Stimulated activated CD8-positive, alpha-beta memory T cell treated with anti-CD3 and anti-CD28 coated beads, Interleukin-7, amount 100 ng/mL, for 1 hour (primary cell): Measurements from ENCODE around the gene CAMTA1.

Experiments used
- DNase-seq, 2 donors: peaks; one replicate each; pipeline ENCODE4 v3.0.0-alpha.2; 2020; ENCODE audit warnings: low read depth in 2 of 2

Gene CAMTA1

GRCh38 chr1:7570311-7570710 is 785.1 kb downstream of the CAMTA1 start:
- no peak for DNase-seq

GRCh38 chr1:7572654-7573152 is 787.4 kb downstream of the CAMTA1 start:
- DNase-seq: no peak

GRCh38 chr1:7573481-7573880 is 788.2 kb downstream of the CAMTA1 start:
- no peak for DNase-seq

GRCh38 chr1:7574121-7575040 is 789.1 kb downstream of the CAMTA1 start:
- no peak for DNase-seq

- DNase-seq: no peak
Observed at GRCh38 chr1:7575041-7575400, 789.8 kb downstream of the CAMTA1 start.

- no peak for DNase-seq
Observed at GRCh38 chr1:7576946-7577657, 791.8 kb downstream of the CAMTA1 start.

- no peak for DNase-seq
Observed at GRCh38 chr1:7578206-7578605, 793.0 kb downstream of the CAMTA1 start.

- no peak for DNase-seq
Observed at GRCh38 chr1:7579016-7579415, 793.8 kb downstream of the CAMTA1 start.

GRCh38 chr1:7579831-7580804 is 794.9 kb downstream of the CAMTA1 start:
- DNase-seq: no peak

GRCh38 chr1:7580923-7581753 is 795.9 kb downstream of the CAMTA1 start:
- no peak for DNase-seq

GRCh38 chr1:7581754-7582459 is 796.7 kb downstream of the CAMTA1 start:
- DNase-seq: no peak

- no peak for DNase-seq
Observed at GRCh38 chr1:7582460-7582972, 797.3 kb downstream of the CAMTA1 start.

GRCh38 chr1:7583291-7584096 is 798.2 kb downstream of the CAMTA1 start:
- no peak for DNase-seq

- no peak for DNase-seq
Observed at GRCh38 chr1:7584157-7584556, 798.9 kb downstream of the CAMTA1 start.

- DNase-seq: no peak
Observed at GRCh38 chr1:7584643-7585042, 799.4 kb downstream of the CAMTA1 start.

GRCh38 chr1:7585216-7585907 is 800.1 kb downstream of the CAMTA1 start:
- no peak for DNase-seq

- no peak for DNase-seq
Observed at GRCh38 chr1:7586031-7586941, 801.0 kb downstream of the CAMTA1 start.
